NB4 (cell line): ENCODE measurements around the gene ADAMTS12.

ENCODE experiments used
- POLR2A ChIP-seq: IDR thresholded peaks from 2 replicates; pipeline ENCODE4 v1.6.1; 2011; ENCODE audit warnings: mild to moderate bottlenecking; ENCODE audit not compliant: insufficient read length; ENCODE audit errors: extremely low read depth
- TF ChIP-seq, protein P1 (sequence below): IDR thresholded peaks from one replicate; pipeline ENCODE4 v1.5.1; 2012; ENCODE audit warnings: low read depth, low read length
- TF ChIP-seq, protein P2 (sequence below): IDR thresholded peaks from 2 replicates; pipeline ENCODE4 v1.6.1; 2011; ENCODE audit warnings: low read depth, low read length

DNA sequence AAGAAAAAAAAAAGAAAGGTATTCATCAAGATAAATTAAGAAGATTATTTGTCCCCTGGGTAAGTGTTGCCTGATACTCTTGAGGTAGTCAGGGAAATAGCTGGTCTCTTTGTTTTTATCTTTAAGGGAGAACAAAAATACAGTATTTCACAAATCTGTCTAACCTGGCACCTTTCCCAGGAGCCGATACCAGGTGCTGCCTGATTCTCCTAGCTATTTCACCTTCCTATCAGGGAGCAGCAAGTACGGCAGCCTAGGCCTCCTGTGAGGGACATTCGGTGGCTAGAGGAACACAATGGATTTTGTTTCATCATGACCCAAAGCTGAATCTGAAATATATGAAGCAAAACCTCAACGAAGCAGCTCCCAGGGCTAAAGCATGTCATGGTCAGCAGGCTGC, 365.0 kb downstream of the ADAMTS12 start:
- TF ChIP-seq, protein P1, sequence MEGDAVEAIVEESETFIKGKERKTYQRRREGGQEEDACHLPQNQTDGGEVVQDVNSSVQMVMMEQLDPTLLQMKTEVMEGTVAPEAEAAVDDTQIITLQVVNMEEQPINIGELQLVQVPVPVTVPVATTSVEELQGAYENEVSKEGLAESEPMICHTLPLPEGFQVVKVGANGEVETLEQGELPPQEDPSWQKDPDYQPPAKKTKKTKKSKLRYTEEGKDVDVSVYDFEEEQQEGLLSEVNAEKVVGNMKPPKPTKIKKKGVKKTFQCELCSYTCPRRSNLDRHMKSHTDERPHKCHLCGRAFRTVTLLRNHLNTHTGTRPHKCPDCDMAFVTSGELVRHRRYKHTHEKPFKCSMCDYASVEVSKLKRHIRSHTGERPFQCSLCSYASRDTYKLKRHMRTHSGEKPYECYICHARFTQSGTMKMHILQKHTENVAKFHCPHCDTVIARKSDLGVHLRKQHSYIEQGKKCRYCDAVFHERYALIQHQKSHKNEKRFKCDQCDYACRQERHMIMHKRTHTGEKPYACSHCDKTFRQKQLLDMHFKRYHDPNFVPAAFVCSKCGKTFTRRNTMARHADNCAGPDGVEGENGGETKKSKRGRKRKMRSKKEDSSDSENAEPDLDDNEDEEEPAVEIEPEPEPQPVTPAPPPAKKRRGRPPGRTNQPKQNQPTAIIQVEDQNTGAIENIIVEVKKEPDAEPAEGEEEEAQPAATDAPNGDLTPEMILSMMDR: no peak
- TF ChIP-seq, protein P2, sequence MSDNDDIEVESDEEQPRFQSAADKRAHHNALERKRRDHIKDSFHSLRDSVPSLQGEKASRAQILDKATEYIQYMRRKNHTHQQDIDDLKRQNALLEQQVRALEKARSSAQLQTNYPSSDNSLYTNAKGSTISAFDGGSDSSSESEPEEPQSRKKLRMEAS: no peak
- TF ChIP-seq POLR2A: no peak
